Stimulated activated CD4-positive, alpha-beta T cell treated with anti-CD3 and anti-CD28 coated beads, Interleukin-2, amount 100 ng/mL, for 24 hours (primary cell): ENCODE data around the gene RBM33.
A peak's percentile ranks its signal among the peaks of the same experiment; 100 is the strongest.

Experiments used
- DNase-seq, 2 donors: peaks; one replicate each; pipeline ENCODE4 v3.0.0-alpha.2; 2020

Gene RBM33

GRCh38 chr7:155798673-155799439 is 154.4 kb downstream of the RBM33 start:
- DNase-seq: no peak

GRCh38 chr7:155799514-155799913 is 155.1 kb downstream of the RBM33 start:
- DNase-seq: no peak

- DNase-seq: no peak
These were observed 155.8 kb downstream of the RBM33 start for GRCh38 chr7:155800301-155800700.

GRCh38 chr7:155800741-155801267 is 156.3 kb downstream of the RBM33 start:
- DNase-seq: no peak

- no peak for DNase-seq
These were observed 157.8 kb downstream of the RBM33 start for GRCh38 chr7:155802291-155802690.

GRCh38 chr7:155802906-155803417 is 158.5 kb downstream of the RBM33 start:
- DNase-seq: no peak

GRCh38 chr7:155803418-155804376 is 159.2 kb downstream of the RBM33 start:
- DNase-seq: no peak

- DNase-seq: no peak
These were observed 160.0 kb downstream of the RBM33 start for GRCh38 chr7:155804431-155804831.

GRCh38 chr7:155804897-155805825 is 160.7 kb downstream of the RBM33 start:
- peak; percentile 59 to 74 for DNase-seq

GRCh38 chr7:155805826-155806095 is 161.3 kb downstream of the RBM33 start:
- no peak for DNase-seq

GRCh38 chr7:155806096-155806871 is 161.8 kb downstream of the RBM33 start:
- no peak for DNase-seq

- no peak for DNase-seq
These were observed 162.7 kb downstream of the RBM33 start for GRCh38 chr7:155807065-155807671.

- no peak for DNase-seq
These were observed 163.5 kb downstream of the RBM33 start for GRCh38 chr7:155807789-155808548.

- DNase-seq: no peak
These were observed 164.3 kb downstream of the RBM33 start for GRCh38 chr7:155808549-155809331.

GRCh38 chr7:155809332-155809946 is 165.0 kb downstream of the RBM33 start:
- DNase-seq: no peak

GRCh38 chr7:155809947-155810769 is 165.7 kb downstream of the RBM33 start:
- no peak for DNase-seq

GRCh38 chr7:155810770-155811559 is 166.5 kb downstream of the RBM33 start:
- DNase-seq: no peak
